22Rv1 (cell line): ENCODE results near the gene KLHL2.

Experiments
- CTCF ChIP-seq: fragments of 450-650 bp; IDR thresholded peaks from 2 replicates; pipeline ENCODE4 v1.5.1; 2017; ENCODE audit warnings: mild to moderate bottlenecking
- ZFX ChIP-seq: fragments of 450-650 bp; IDR thresholded peaks from 2 replicates; pipeline ENCODE4 v1.6.1; 2017; ENCODE audit warnings: antibody characterized with exemption, borderline replicate concordance

DNA sequence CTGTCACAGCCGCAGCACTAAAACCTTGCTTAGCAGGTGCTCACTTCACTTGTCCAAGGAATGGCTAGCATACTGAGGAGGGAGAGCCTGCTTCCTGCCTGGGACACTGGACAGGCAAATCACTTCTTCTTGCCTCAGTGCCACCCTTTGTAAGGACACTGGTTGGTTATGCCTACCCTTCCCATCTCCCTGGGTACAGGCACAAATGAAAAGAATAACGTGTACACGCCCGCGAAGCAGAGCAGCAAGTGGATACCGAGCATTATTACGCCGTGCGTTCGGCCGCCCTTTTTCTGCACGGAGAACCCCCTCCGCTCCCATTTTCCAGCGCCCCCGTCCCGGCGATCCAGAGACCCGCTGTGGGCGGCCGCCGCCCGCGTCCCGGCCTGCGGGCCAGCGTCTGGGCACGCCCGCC, 338 bp upstream of the KLHL2 start:
- no peak for TF ChIP-seq CTCF
- no peak for TF ChIP-seq ZFX
